GM18505 (cell line): Measurements from ENCODE around the gene OR52M1.

Experiments used
- ATAC-seq: cut with Tn5 transposase; IDR thresholded peaks from one replicate; pipeline ENCODE4 v1.9.1; 2021; ENCODE audit not compliant: unreplicated experiment
- POLR2A ChIP-seq: IDR thresholded peaks from 4 replicates; pipeline ENCODE4 v1.6.1; 2011; ENCODE audit warnings: borderline replicate concordance; ENCODE audit not compliant: insufficient read depth, insufficient read length; ENCODE audit errors: extremely low read depth

Gene OR52M1

DNA sequence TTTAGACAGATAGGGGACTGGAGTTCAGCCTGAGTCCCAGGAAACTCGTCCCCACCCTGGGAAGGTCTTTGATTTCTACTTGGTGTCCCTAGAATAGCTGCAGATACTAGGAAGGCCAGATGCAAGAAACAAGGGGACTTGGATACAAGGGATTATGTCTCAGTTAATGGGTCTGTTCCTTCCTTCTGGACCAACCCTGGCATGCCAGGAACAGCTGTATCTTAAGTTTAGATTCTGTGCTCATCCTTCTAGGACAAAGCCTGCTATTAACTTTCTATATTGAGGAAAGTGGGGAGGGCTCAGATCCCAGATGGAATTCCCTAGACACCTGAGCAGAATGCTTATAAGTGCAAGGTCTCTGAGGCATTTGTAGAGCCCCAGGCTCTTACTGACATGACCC, 3.9 kb upstream of the OR52M1 start:
- ATAC-seq = no peak
- TF ChIP-seq POLR2A = no peak

GRCh38 chr11:4543561-4543960, 1.4 kb upstream of the OR52M1 start:
- no peak for ATAC-seq
- no peak for TF ChIP-seq POLR2A

DNA sequence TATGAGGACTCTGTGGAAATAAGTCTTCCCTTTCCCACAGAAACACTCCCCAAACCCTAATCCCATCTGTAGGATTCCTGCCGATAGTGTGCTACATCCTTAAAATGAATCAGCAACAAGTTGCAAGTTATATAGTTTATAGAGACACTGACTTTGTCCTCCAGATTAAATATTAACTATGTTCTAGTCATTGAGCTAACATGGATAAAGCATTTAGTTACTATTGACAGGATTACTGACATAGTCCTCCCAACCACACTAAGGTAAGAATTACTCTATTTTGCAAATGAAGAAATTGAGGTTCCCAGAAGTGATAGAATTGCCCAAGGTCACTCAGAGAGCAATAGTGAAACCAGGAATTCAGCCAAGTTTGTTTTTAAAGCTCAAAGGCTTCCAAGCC, 1.9 kb downstream of the OR52M1 start:
- TF ChIP-seq POLR2A = no peak
- no peak for ATAC-seq

- no peak for ATAC-seq
- no peak for TF ChIP-seq POLR2A
Measured at GRCh38 chr11:4547416-4547815, 2.4 kb downstream of the OR52M1 start.

DNA sequence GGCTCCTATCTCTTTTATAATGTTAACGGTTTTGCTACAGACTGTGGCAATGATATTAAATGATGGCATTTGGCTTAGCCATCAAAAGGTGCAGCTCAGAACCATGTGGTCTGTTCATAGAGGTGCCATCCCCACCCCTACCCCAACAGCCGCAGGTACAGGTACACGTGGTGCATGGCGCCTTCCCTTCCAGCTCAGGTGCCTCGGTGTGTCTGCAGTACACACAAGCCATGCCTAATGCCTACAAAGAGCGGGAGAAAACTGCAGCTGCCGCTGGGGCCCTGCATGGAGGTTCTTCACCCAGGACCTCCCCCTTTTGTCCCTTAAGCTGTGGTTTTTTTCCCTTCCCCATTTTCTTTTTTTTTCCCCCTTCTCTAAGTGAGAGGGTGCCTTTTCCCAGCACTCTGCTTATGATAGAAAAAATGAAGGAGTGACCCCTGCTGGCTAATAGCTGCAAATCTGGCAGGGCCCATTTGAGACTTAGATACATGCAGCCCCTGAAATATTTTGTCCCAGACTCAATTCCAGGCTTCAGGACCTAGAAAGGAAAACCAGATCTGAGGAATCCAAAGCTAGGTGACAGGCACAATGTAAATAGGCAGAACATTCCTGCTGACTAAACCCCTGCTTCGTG, 6.5 kb downstream of the OR52M1 start:
- no peak for TF ChIP-seq POLR2A
- ATAC-seq = no peak

DNA sequence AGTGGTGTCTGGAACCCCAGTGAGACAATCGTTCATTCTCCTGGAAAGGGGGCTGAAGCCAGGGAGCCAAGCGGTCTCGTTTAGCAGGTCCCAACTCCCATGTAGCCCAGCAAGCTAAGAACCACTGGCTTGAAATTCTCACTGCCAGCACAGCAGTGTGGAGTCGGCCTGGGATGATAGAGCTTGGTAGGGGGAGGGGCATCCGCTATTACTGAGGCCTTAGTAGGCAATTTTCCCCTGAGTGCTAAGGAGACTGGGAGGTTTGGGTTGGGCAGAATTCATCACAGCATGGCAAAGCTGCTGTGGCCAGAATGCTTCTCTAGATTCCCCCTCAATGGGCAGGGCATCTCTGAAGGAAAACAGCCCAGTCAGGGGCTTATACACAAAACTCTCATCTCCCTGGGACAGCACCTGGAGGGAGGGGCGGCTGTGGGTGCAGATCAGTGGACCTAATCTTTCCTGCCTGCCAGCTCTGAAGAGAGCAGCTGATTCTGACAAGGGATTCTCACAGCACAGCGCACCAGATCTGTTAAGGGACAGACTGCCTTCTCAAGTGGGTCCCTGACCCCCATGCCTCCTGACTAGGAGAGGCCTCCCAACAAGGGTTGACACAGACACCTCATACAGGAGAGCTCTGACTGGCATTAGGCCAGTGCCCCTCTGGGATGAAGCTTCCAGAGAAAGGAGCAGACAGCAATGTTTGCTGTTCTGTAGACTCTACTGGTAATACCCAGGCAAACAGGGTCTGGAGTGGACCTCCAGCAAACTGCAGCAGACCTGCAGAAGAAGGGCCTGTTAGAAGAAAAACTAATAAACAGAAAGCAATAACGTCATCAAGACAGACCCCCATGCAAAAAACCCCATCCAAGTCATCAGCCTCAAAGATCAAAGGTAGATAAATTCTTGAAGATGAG, 14.8 kb downstream of the OR52M1 start:
- no peak for ATAC-seq
- TF ChIP-seq POLR2A = no peak

- no peak for ATAC-seq
- no peak for TF ChIP-seq POLR2A
Measured at GRCh38 chr11:4560467-4560866, 15.5 kb downstream of the OR52M1 start.

DNA sequence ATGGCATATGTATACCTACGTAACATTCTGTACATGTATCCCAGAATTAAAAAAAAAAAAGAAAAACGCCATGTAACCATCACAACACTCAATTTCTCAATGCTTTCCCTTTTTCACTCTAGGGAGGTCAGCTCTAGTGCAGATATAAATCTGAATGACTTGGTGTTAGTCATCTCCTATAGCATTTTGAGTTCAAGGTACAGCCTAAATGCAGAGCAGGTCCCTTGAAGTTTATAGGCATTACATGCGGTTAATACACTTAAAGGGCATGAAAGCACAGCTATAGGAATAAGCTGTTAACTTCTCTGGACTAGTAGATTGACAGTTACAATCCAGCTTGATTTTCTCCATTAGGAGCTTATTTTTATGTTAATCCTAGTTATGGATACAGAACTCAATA, 20.4 kb downstream of the OR52M1 start:
- ATAC-seq = no peak
- TF ChIP-seq POLR2A = no peak

GRCh38 chr11:4569075-4569474, 24.1 kb downstream of the OR52M1 start:
- ATAC-seq = no peak
- no peak for TF ChIP-seq POLR2A

GRCh38 chr11:4576880-4577279, 31.9 kb downstream of the OR52M1 start:
- TF ChIP-seq POLR2A = no peak
- no peak for ATAC-seq

- ATAC-seq = no peak
- no peak for TF ChIP-seq POLR2A
Measured at GRCh38 chr11:4577761-4578160, 32.8 kb downstream of the OR52M1 start.

GRCh38 chr11:4578624-4579023, 33.6 kb downstream of the OR52M1 start:
- no peak for TF ChIP-seq POLR2A
- no peak for ATAC-seq

DNA sequence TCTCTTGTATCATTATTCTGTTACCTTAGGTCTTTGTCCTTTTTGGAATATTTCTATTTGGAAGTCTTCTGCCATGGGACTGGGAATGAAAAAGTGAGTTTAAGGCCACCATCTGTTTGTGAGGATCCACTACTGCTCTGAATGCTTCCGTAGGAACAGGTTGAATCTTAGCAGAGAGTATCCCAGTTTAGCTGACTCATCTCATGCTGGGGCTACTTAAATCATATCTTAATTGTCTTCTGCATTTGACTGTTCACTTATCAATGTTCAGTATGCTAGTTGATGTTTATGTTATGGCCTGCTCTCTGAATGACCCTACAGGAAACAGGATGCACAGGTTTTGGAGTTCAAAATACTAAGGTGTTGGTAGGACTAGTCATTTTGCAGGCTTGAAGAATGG, 35.1 kb downstream of the OR52M1 start:
- no peak for TF ChIP-seq POLR2A
- no peak for ATAC-seq

GRCh38 chr11:4581443-4581842, 36.5 kb downstream of the OR52M1 start, which contains the start of gene OR52I2:
Gene OR52I2, plus strand, starts transcription at chr11:4581743.
- no peak for ATAC-seq
- no peak for TF ChIP-seq POLR2A
